HG03175 (cell line): ENCODE results near the gene PIK3CB.
"Not testable (repeated sequence)": the region's sequence is repeated elsewhere in the genome, so short reads cannot be mapped to it uniquely, and the experiment has no call there.

Source experiments
- ATAC-seq: cut with Tn5 transposase; IDR thresholded peaks from one replicate; pipeline ENCODE4 v1.9.1; 2021; ENCODE audit warnings: mild to moderate bottlenecking, moderate library complexity; ENCODE audit not compliant: unreplicated experiment

The PIK3CB gene

GRCh38 chr3:138809500-138810256 lies 25.1 kb downstream of the PIK3CB start:
- no peak for ATAC-seq

DNA sequence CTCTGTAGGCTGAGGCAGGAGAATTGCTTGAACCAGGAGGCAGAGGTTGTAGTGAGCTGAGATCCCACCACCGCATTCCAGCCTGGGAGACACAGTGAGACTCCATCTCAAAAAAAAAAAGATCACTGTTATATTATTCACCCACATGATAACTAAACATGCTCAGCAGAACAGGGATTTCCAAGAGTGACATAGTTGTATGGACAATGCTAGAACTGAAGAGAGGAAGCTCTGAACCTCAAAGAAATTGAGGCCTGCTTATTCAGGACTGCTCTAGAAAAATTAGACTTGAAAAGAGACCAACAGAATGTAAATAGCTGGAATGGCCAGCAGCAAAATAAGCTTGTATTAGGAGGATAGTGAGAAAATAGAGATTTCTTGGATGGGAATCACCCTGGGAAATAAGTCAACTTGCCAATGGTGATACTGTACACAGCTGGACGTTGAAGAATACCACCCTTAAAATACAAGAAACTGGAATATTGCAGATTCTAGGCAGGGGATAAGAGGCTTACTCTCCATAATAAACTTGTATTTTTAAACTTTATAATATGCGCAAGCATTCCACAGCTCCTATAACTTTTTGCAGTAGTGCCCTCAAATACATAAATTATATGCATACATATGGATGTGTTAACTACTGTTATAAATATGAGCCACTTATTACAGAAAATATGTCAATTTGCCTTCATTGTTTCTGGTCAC lies 28.2 kb downstream of the PIK3CB start:
- no peak for ATAC-seq

DNA sequence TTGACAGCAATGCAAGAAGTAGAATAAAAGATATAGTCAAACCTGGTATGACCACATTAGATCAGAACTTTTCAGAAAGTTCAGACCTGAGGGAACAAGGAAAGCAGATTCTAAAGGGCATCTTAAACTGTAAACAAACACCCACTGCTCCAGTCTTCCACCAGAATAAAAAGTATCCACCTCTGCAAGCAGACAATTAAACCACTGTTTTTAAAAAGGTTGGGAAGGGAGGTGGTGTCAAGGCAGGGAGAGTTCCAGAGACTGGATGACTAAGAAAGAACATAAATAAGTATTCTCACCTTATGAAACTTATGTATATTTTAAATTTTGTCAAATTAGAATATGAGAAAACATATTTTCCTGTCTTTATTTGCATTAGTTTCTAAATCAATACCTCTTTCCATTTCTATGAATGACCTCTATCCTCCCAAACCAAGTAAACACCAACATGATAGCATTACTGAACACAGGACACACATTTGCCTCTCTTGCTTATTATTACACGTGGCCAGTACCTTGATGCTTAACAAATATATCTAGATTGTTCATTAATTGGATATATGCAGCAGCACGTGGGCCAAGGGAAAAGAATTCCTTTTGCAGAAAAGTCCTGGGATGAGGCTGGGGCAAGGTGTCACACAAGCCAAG lies 31.6 kb downstream of the PIK3CB start:
- no peak for ATAC-seq

DNA sequence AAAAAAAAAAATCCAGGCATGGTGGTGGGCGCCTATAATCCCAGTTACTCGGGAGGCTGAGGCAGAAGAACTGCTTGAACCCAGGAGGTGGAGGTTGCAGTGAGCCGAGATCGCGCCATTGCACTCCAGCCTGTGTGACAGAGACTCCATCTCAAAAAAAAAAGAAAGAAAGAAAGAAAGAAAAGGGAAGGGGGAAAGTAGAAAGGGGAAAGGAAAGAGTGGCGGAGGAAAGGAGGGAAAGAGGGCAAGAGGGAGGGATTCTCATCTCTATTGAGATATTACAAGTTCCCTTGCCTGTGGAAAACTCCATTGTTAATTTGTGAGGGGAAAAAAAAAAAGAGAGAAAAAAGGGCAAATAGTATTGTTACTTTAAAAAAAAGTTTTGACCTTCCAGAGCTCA lies 32.5 kb downstream of the PIK3CB start:
- not testable (repeated sequence) for ATAC-seq

DNA sequence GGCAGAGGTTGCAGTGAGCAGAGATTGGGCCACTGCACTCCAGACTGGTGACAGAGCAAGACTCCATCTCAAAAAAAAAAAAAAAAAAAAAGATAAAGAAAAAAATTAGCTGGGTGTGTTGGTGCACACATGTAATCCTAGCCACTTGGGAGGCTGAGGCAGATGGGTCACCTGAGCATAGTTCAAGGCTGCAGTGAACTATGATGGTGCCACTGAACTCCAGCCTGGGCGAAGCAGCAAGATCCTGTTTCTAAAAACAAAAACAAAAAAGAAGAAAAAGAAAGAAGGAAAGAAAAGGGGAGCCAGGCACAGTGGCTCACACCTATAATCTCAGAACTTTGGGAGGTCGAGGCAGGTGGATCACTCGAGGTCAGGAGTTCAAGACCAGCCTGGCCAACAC lies 32.9 kb downstream of the PIK3CB start:
- no peak for ATAC-seq

- no peak for ATAC-seq
Measured at GRCh38 chr3:138800248-138800647, 34.5 kb downstream of the PIK3CB start.

DNA sequence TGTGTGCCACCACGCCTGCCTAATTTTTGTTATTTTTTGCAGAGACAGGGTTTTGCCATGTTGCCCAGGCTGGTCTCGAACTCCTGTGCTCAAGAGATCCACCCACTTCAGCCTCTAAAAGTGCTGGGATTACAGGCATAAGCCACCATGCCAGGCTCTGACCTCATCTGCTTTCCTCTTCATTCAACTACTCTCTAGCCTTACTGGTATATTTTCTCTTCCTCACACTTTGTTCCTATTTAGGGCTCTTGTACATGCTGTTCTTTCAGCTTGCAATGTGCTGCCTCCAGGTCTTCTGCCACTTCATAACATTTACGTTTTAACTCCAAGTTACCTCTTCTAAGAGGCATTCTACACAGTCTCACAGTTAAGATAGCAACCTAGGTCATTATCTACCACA lies 34.9 kb downstream of the PIK3CB start:
- ATAC-seq = no peak

- no peak for ATAC-seq
Measured at GRCh38 chr3:138797508-138798038, 37.2 kb downstream of the PIK3CB start.

- no peak for ATAC-seq
Measured at GRCh38 chr3:138796761-138797160, 38.0 kb downstream of the PIK3CB start.

DNA sequence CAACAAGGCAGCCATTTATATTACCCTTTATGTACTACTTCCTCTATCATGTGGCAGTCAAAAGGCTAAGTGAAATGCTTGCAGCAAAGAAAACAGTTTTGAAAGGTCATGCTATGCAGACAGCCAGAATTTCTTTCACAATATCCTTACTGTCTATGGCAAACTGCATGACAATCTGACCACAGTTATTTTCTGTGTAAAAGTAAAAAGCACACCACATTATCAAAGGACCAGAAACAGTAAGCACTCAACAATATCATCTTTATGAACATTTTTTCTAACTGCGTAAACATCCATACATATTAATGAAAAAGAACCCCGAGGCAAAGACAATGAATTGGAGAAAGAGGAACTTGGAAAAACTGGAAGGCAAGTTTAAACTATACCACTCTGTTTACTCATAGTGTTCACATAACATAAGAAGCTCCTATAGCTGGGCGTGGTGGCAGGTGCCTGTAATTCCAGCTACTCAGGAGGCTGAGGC lies 47.9 kb downstream of the PIK3CB start:
- ATAC-seq = no peak

DNA sequence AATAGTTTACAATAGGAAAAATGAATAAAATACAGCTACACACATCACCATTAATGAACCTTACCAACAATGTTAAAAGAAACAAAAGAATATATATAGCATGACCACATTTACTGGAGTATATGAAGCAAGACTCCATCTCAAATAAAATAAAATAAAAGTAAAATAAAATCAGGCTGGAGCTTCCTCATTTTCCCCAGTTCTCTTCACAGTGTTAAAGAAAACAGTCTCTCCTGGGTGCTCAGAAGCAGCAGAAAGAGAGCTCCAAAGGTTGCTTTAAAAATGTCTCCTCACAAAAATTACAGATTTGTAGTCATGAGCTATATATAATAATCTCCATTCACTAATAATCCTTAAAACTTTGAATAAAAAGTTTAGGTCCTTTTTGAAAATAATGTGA lies 48.8 kb downstream of the PIK3CB start:
- no peak for ATAC-seq

GRCh38 chr3:138785362-138785857 lies 49.3 kb downstream of the PIK3CB start:
- ATAC-seq = not testable (repeated sequence)

GRCh38 chr3:138782755-138783154 lies 52.0 kb downstream of the PIK3CB start:
- no peak for ATAC-seq

DNA sequence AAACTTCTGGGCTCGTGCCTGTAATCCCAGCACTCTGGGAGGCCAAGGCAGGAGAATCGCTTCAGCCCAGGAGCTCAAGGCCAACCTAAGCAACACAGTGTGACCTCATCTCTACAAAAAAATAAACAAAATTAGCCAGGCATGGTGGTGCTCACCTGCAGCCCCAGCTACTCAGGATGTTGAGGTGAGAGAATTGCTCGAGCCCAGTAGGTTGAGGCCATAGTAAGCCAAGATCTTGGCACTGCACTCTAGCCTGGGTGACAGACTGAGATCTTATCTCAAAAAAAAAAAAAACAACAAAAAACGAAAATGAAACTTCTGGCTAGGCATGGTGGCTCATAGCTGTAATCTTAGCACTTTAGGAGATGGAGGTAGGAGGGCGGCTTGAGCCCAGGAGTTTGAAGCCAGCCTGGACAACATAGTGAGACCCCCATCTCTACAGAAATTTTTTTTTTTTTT lies 53.7 kb downstream of the PIK3CB start:
- ATAC-seq = no peak

DNA sequence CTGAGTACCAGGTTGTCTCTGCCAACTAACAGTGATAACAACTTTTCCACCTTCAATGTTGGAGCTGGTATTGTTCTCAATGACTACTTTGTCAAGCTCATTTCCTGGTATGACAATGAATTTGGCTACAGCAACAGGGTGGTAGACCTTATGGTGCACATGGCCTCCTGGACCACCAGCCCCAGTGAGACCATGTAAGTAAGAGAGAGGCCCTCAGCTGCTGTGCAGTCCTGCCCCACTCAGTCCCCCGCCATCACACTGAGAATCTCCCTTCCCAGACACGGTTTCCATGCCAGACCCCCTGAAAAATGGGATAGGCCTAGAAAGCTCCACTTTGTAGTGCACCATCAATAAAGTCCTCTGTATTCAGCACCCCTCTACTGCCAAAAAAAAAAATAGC lies 56.1 kb downstream of the PIK3CB start:
- no peak for ATAC-seq

GRCh38 chr3:138776961-138777360 lies 57.8 kb downstream of the PIK3CB start:
- ATAC-seq = no peak

GRCh38 chr3:138775254-138775595 lies 59.5 kb downstream of the PIK3CB start:
- ATAC-seq = no peak

DNA sequence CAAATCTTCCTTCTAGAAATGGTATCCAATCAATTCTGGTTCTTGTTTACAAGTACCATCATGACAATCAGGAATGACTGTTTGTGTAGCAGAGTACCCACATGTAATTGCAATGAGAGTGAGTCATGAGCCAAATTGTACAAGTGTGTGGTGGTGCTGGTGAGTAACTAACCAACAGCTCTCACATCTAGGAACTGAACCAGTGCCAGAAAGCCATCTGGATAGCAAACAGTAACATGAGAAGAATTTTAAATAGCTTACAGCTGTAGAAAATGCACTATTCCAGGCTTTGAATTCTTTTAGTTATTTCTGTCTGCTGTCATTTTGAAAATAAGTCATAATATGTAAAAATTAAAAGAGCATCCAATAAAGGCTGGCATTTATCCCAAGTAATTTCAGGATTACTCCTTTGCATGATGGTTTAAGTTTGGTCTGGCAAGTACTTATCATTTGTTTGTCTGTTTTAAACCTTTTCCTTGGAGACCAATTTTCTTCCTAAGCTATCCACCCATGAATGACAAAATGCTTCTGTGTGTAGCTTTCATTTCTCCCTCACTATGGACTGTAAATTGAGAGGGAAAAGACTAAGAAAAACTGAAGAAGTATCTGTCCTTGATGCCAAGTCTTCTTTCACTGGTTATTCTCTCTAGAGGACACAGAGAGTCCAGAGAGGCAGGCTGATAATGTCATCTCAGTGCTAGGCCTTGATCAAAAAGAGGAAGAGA lies 60.0 kb downstream of the PIK3CB start:
- no peak for ATAC-seq

- no peak for ATAC-seq
Measured at GRCh38 chr3:138771585-138771984, 63.1 kb downstream of the PIK3CB start.

- ATAC-seq = no peak
Measured at GRCh38 chr3:138769616-138770015, 65.1 kb downstream of the PIK3CB start.

DNA sequence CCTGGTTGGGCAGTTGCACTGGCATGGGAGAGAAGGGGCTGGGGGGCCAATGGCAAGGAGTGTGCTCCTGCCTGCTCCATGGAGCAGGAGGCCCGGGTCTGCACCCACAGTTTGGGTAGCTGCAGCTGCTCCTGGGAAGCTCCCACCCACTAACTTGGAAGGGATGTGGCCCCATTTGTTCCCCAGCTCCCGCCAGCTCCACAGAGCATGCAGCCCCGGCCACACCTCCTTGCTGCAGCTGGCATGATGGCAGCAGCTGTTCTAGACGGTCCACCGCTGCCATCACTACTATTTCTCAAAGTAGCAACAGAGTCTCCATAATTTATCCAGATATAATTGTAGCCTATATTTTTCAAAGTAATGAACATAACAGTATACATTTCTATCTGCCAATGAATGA lies 65.8 kb downstream of the PIK3CB start:
- no peak for ATAC-seq
